H1 (cell line): ENCODE results near the gene OR1I1. TPM values are rescaled to one million over a fixed set of nuclear protein-coding genes. Genes with fewer than 3 reads are reported as not detected.
A peak's percentile ranks its signal among the peaks of the same experiment; 100 is the strongest.

Experiments
- CTCF ChIA-PET: fragments of 300-600 bp; sonication (Branson Sonifier 250); formaldehyde crosslinking; loops from one replicate; lab custom pipeline; 2021; ENCODE audit not compliant: partially characterized antibody; lab: Charles Lee
- POLR2A ChIA-PET: fragments of 300-600 bp; sonication (Branson Sonifier 250); formaldehyde crosslinking; loops from one replicate; lab custom pipeline; 2021; ENCODE audit warnings: inconsistent platforms; ENCODE audit not compliant: partially characterized antibody; lab: Charles Lee
- DNase-seq, 2 experiments: peaks; one replicate each; pipeline versions ENCODE4 v3.0.0 to v3.0.0-alpha.2; 2010 to 2022; ENCODE audit warnings: low spot score in 2 of 2, low read depth in 1 of 2, mixed read lengths in 1 of 2
- FAIRE-seq: peaks from 2 replicates; lab custom pipeline; 2011; peaks lifted over from hg19 to GRCh38; lab: Jason Lieb, UNC
- H2AFZ ChIP-seq: 2 replicates; pipeline ENCODE4 v1.8.1; 2012; ENCODE audit warnings: low read length, inconsistent platforms
- H2AK5ac ChIP-seq: 2 replicates; pipeline ENCODE4 v1.6.1; 2013; ENCODE audit warnings: low read depth, low read length
- H2BK120ac ChIP-seq: replicated peaks from 2 replicates; pipeline ENCODE3; 2013; ENCODE audit warnings: low read depth, low read length, inconsistent platforms
- H2BK12ac ChIP-seq: 2 replicates; pipeline ENCODE4 v1.6.1; 2013; ENCODE audit warnings: low read depth, low read length
- H2BK15ac ChIP-seq: 2 replicates; pipeline ENCODE4 v1.6.1; 2013; ENCODE audit warnings: low read length
- H2BK20ac ChIP-seq: 2 replicates; pipeline ENCODE4 v1.6.1; 2013; ENCODE audit warnings: low read length
- H2BK5ac ChIP-seq: 2 replicates; pipeline ENCODE4 v1.6.1; 2013; ENCODE audit warnings: low read depth, low read length
- H3K14ac ChIP-seq: 2 replicates; pipeline ENCODE4 v1.6.1; 2013; ENCODE audit warnings: inconsistent platforms; ENCODE audit not compliant: insufficient read length
- H3K18ac ChIP-seq: 2 replicates; pipeline ENCODE4 v1.6.1; 2013; ENCODE audit warnings: low read length; ENCODE audit errors: extremely low read depth
- H3K23ac ChIP-seq: 2 replicates; pipeline ENCODE4 v1.6.1; 2013; ENCODE audit warnings: inconsistent platforms; ENCODE audit not compliant: insufficient read length
- H3K23me2 ChIP-seq: 2 replicates; pipeline ENCODE4 v1.6.1; 2013; ENCODE audit warnings: low read depth, low read length
- H3K27ac ChIP-seq: 2 replicates; pipeline ENCODE4 v1.6.1; 2011; ENCODE audit warnings: low read depth, low read length, inconsistent platforms
- H3K27me3 ChIP-seq, 4 experiments: replicated peaks in 1 of 4; 1 replicate in 1 of 4; 2 replicates in 3 of 4; pipeline versions ENCODE4 v1.6.1 to v1.8.1; 2011 to 2013; ENCODE audit warnings: low read length in 3 of 4, mild to moderate bottlenecking in 3 of 4, inconsistent platforms in 2 of 4, mixed read lengths in 2 of 4, moderate library complexity in 1 of 4; ENCODE audit not compliant: control insufficient read depth in 3 of 4, insufficient read depth in 3 of 4; ENCODE audit errors: extremely low read depth in 1 of 4
- H3K36me3 ChIP-seq, 4 experiments: 2 replicates each; pipeline versions ENCODE4 v1.6.1 to v1.8.1; 2011 to 2013; ENCODE audit warnings: mild to moderate bottlenecking in 4 of 4, low read length in 3 of 4, moderate library complexity in 2 of 4, control low read depth in 1 of 4, inconsistent platforms in 1 of 4; ENCODE audit not compliant: insufficient read depth in 4 of 4, control insufficient read depth in 2 of 4
- H3K4ac ChIP-seq: replicated peaks from 2 replicates; pipeline ENCODE3; 2013; ENCODE audit warnings: low read length, low read depth, mixed read lengths, inconsistent platforms; ENCODE audit not compliant: insufficient read length
- H3K4me1 ChIP-seq, 4 experiments: replicated peaks in 1 of 4; 1 replicate in 1 of 4; 2 replicates in 3 of 4; pipeline versions ENCODE4 v1.6.1 to v1.8.1; 2011 to 2013; ENCODE audit warnings: low read length in 3 of 4, inconsistent platforms in 2 of 4, mixed read lengths in 1 of 4; ENCODE audit not compliant: insufficient read depth in 4 of 4, control insufficient read depth in 3 of 4
- H3K4me2 ChIP-seq, 2 experiments: 2 replicates each; pipeline versions ENCODE4 v1.6.1 to v1.8.1; 2011 to 2013; ENCODE audit warnings: low read depth in 2 of 2, low read length in 2 of 2, control low read depth in 1 of 2, inconsistent platforms in 1 of 2, mild to moderate bottlenecking in 1 of 2; ENCODE audit not compliant: insufficient read depth in 1 of 2
- H3K4me3 ChIP-seq, 4 experiments: fragments of 200-600, 300-600 bp in 1 of 4; sonication (generic), shearing (Covaris generic), sonication (Bioruptor Twin) in 1 of 4; 2 replicates each; pipeline versions ENCODE4 v1.5.1 to v1.8.1; 2011 to 2016; ENCODE audit warnings: low read length in 4 of 4, low read depth in 3 of 4, control low read depth in 2 of 4, inconsistent platforms in 2 of 4, mild to moderate bottlenecking in 2 of 4, mixed read lengths in 1 of 4, moderate library complexity in 1 of 4; ENCODE audit not compliant: insufficient read depth in 2 of 4; ENCODE audit errors: extremely low read depth in 1 of 4
- H3K56ac ChIP-seq: replicated peaks from 2 replicates; pipeline ENCODE3; 2013; ENCODE audit warnings: low read depth, mild to moderate bottlenecking, mixed read lengths, low read length, inconsistent platforms; ENCODE audit not compliant: insufficient read length
- H3K79me1 ChIP-seq: 2 replicates; pipeline ENCODE4 v1.6.1; 2013; ENCODE audit warnings: low read depth, low read length, control low read depth
- H3K79me2 ChIP-seq, 2 experiments: 2 replicates each; pipeline versions ENCODE4 v1.6.1 to v1.8.1; 2012 to 2013; ENCODE audit warnings: low read length in 2 of 2, mild to moderate bottlenecking in 2 of 2, inconsistent platforms in 1 of 2; ENCODE audit not compliant: insufficient read depth in 2 of 2, control insufficient read depth in 1 of 2
- H3K9ac ChIP-seq, 4 experiments: replicated peaks in 1 of 4; 1 replicate in 1 of 4; 2 replicates in 3 of 4; pipeline versions ENCODE4 v1.6.1 to v1.8.1; 2011 to 2013; ENCODE audit warnings: low read depth in 3 of 4, low read length in 3 of 4, control low read depth in 2 of 4, mild to moderate bottlenecking in 2 of 4, moderate library complexity in 2 of 4, inconsistent platforms in 1 of 4; ENCODE audit errors: extremely low read depth in 1 of 4
- H3K9me3 ChIP-seq, 2 experiments: 2 replicates each; pipeline versions ENCODE4 v1.6.1 to v1.8.1; 2012 to 2013; ENCODE audit warnings: mild to moderate bottlenecking in 2 of 2, moderate library complexity in 2 of 2, control low read depth in 1 of 2, inconsistent platforms in 1 of 2, low read depth in 1 of 2, low read length in 1 of 2, mixed read lengths in 1 of 2; ENCODE audit not compliant: insufficient read depth in 2 of 2
- H4K20me1 ChIP-seq, 2 experiments: replicated peaks in 1 of 2; 2 replicates each; pipeline versions ENCODE3 to v1.8.1; 2011 to 2013; ENCODE audit warnings: inconsistent platforms in 2 of 2, low read length in 2 of 2, mild to moderate bottlenecking in 1 of 2; ENCODE audit not compliant: insufficient read depth in 2 of 2, control insufficient read depth in 1 of 2
- H4K5ac ChIP-seq: 2 replicates; pipeline ENCODE4 v1.6.1; 2013; ENCODE audit warnings: low read length, low read depth, mixed read lengths, inconsistent platforms; ENCODE audit not compliant: insufficient read length
- H4K8ac ChIP-seq: 2 replicates; pipeline ENCODE4 v1.8.0; 2013; ENCODE audit warnings: mild to moderate bottlenecking, moderate library complexity, low read length, inconsistent platforms; ENCODE audit not compliant: insufficient read depth; ENCODE audit errors: extremely low read depth
- H4K91ac ChIP-seq: replicated peaks from 2 replicates; pipeline ENCODE3; 2013; ENCODE audit warnings: low read length, mixed read lengths, inconsistent platforms; ENCODE audit not compliant: insufficient read length
- BCL11A ChIP-seq, 2 experiments: IDR thresholded peaks; one replicate each; pipeline ENCODE4 v1.6.1; 2011; ENCODE audit warnings: low read depth in 2 of 2, low read length in 2 of 2, mild to moderate bottlenecking in 2 of 2
- CBX5 ChIP-seq: fragments of 300-800, 300-1000 bp; sonication (generic); IDR thresholded peaks from 2 replicates; pipeline ENCODE4 v1.7.1; 2016; ENCODE audit warnings: antibody characterized with exemption, low read length, low read depth
- CBX8 ChIP-seq: fragments of 300-800, 300-1000 bp; sonication (generic); IDR thresholded peaks from 2 replicates; pipeline ENCODE4 v1.7.1; 2016; ENCODE audit warnings: low read depth, low read length, borderline replicate concordance
- HDAC6 ChIP-seq: IDR thresholded peaks from one replicate; pipeline ENCODE4 v1.7.1; 2012; ENCODE audit warnings: low read depth, mild to moderate bottlenecking, inconsistent platforms, low read length, moderate library complexity
- KDM1A ChIP-seq: fragments of 200-600, 300-600 bp; sonication (generic); IDR thresholded peaks from 2 replicates; pipeline ENCODE4 v1.7.1; 2016; ENCODE audit warnings: mild to moderate bottlenecking, low read length, borderline replicate concordance
- MAFK ChIP-seq: IDR thresholded peaks from 2 replicates; pipeline ENCODE4 v1.6.1; 2012; ENCODE audit warnings: low read depth, mild to moderate bottlenecking, improper control_type of control experiment, low read length
- RBBP5 ChIP-seq: IDR thresholded peaks from 2 replicates; pipeline ENCODE4 v1.7.1; 2012; ENCODE audit warnings: low read depth, mild to moderate bottlenecking, inconsistent platforms, low read length, moderate library complexity, borderline replicate concordance
- RFX5 ChIP-seq: IDR thresholded peaks from 2 replicates; pipeline ENCODE4 v1.6.1; 2011; ENCODE audit warnings: low read depth, low read length, improper control_type of control experiment, borderline replicate concordance
- SAP30 ChIP-seq: fragments of 300-600 bp; sonication (generic); IDR thresholded peaks from 2 replicates; pipeline ENCODE4 v1.7.1; 2012; ENCODE audit warnings: low read length, moderate library complexity, mild to moderate bottlenecking, inconsistent platforms; ENCODE audit not compliant: insufficient read depth, insufficient replicate concordance
- SIRT6 ChIP-seq: IDR thresholded peaks from one replicate; pipeline ENCODE4 v1.7.1; 2012; ENCODE audit warnings: low read length, inconsistent platforms
- SIX5 ChIP-seq: IDR thresholded peaks from 2 replicates; pipeline ENCODE4 v1.6.1; 2011; ENCODE audit warnings: mild to moderate bottlenecking, low read depth, low read length
- SP2 ChIP-seq: IDR thresholded peaks from 2 replicates; pipeline ENCODE4 v1.6.1; 2012; ENCODE audit warnings: mild to moderate bottlenecking, low read length, inconsistent platforms
- YY1 ChIP-seq: IDR thresholded peaks from 2 replicates; pipeline ENCODE4 v1.6.1; 2011; ENCODE audit warnings: low read depth, mild to moderate bottlenecking, low read length
- WGBS, 2 experiments: shearing (Covaris generic) in 1 of 2; methylation state at CpG; one replicate each; pipeline versions ENCODE4 v1.1.6 to v1.1.7; 2013 to 2015; ENCODE audit warnings: low lambda C conversion rate in 2 of 2, mixed read lengths in 2 of 2, inconsistent platforms in 1 of 2, low coverage in 1 of 2, missing lambda C conversion rate in 1 of 2; ENCODE audit not compliant: insufficient replicate concordance in 2 of 2, insufficient coverage in 1 of 2, insufficient read length in 1 of 2; ENCODE audit errors: extremely low coverage in 1 of 2, missing lambda C conversion rate in 1 of 2; 5-methylcytosine and 5-hydroxymethylcytosine counted together
- polyA plus RNA-seq, 7 experiments: library from polyadenylated mRNA; depleted of rRNA in 3 of 7; stranded (reverse) in 5 of 7; unstranded in 2 of 7; fragments of >200 nt in 5 of 7; fragments of 200-250 nt in 2 of 7; gene quantifications; 1 replicate in 5 of 7; 2 replicates in 1 of 7; 4 replicates in 1 of 7; pipeline versions ENCODE4 v1.2.1 to v1.2.3, GENCODE V29; 2011 to 2013; ENCODE audit warnings: missing spikeins in 2 of 7, mixed read lengths in 2 of 7
- total RNA-seq: library from RNA; stranded (reverse); fragmentation: NEBNext Ultra II Directional; extraction: Animal tissue kit (Norgen Biotek cat#: 25700); gene quantifications from 2 replicates; pipeline ENCODE4 v1.2.1, GENCODE V29; 2021
- TF ChIP-seq, protein P1 (sequence below): IDR thresholded peaks from 2 replicates; pipeline ENCODE4 v1.6.1; 2012; ENCODE audit warnings: inconsistent platforms

OR1I1 gene
- total and polyA plus RNA-seq, 2 of the 8 experiments (the other 6 are each of a cell fraction or from before 2014, with no cell fraction given) = not detected

DNA sequence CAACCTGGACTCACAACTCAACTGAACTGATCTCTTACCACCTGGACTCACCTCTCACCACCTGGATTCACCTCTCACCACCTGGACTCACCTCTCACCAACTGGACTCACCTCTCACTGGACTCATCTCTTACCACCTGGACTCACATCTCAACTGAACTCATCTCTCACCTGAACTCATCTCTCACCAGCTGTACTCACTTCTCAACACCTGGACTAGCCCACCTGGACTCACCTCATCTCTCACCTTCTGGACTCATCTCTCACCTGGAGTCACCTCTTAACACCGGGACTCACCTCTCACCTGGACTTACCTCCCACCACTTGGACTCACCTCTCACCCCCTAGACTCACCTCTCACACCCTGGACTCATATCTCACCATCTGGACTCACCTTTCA lies 40.0 kb upstream of the OR1I1 start:
- DNase-seq (no peak), FAIRE-seq (no peak)
- no peak overlapping the region for H3K14ac ChIP-seq
- peaks cover 35 to 37% of the 10 kb centered on the region in 2 experiments; a peak in 3 of 4 replicates for H3K9me3 ChIP-seq
- no peak overlapping the region for H3K56ac ChIP-seq
- H2AK5ac ChIP-seq = peak overlapping the region; percentile 59; the same call in 1 of the 2 replicates
- no peak overlapping the region for H3K4me3 ChIP-seq
- peaks cover 4% of the 10 kb centered on the region; the same call in 1 of the 2 replicates for H3K23me2 ChIP-seq
- no peak overlapping the region for H4K8ac ChIP-seq
- H3K4me1 ChIP-seq = no peaks in the 10 kb centered on the region
- TF ChIP-seq HDAC6 = no peak
- TF ChIP-seq CBX5 = no peak
- no peak for TF ChIP-seq SIRT6
- TF ChIP-seq SP2 = no peak
- TF ChIP-seq RBBP5 = no peak
- TF ChIP-seq RFX5 = no peak
- TF ChIP-seq SIX5 = no peak
- TF ChIP-seq SAP30 = no peak
- no peak for TF ChIP-seq CBX8
- no peak for TF ChIP-seq MAFK
- TF ChIP-seq BCL11A (IDR thresholded peaks at IDR 0.05; ENCODE audit: low read depth in 2 of 2, low read length in 2 of 2) = no peak
- TF ChIP-seq KDM1A = no peak
- TF ChIP-seq, protein P1, sequence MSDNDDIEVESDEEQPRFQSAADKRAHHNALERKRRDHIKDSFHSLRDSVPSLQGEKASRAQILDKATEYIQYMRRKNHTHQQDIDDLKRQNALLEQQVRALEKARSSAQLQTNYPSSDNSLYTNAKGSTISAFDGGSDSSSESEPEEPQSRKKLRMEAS = no peak
- TF ChIP-seq YY1 = no peak
- no peaks in the 10 kb centered on the region for H3K27me3 ChIP-seq
- no peak overlapping the region for H2BK5ac ChIP-seq
- no peak overlapping the region for H3K4me2 ChIP-seq
- no peak overlapping the region for H2BK120ac ChIP-seq
- ChIA-PET CTCF (no interaction called here), POLR2A (no interaction called here)
- no peak overlapping the region for H3K27ac ChIP-seq
- H3K36me3 ChIP-seq = no peaks in the 10 kb centered on the region
- H2BK15ac ChIP-seq = no peak overlapping the region
- H2BK12ac ChIP-seq = no peak overlapping the region
- no peak overlapping the region for H3K23ac ChIP-seq
- no peak overlapping the region for H4K91ac ChIP-seq
- H3K9ac ChIP-seq = no peak overlapping the region
- H3K18ac ChIP-seq = no peak overlapping the region
- WGBS, 2 experiments = 92% methylated on average over 1 of the region's 1 CpG; no CpG with 5 or more reads in 1 of the 2 experiments
- no peaks in the 10 kb centered on the region for H3K79me2 ChIP-seq
- no peak overlapping the region for H2AFZ ChIP-seq
- H2BK20ac ChIP-seq = no peak overlapping the region
- no peak overlapping the region for H4K5ac ChIP-seq
- no peaks in the 10 kb centered on the region for H3K79me1 ChIP-seq
- no peak overlapping the region for H3K4ac ChIP-seq
- H4K20me1 ChIP-seq = no peaks in the 10 kb centered on the region
